CD4-positive, alpha-beta T cell treated with Interleukin-1 beta for 1 hour (primary cell): ENCODE measurements around the gene TBXAS1.
"Not testable (repeated sequence)": the region's sequence is repeated elsewhere in the genome, so short reads cannot be mapped to it uniquely, and the experiment has no call there.

ENCODE experiments used
- DNase-seq, 2 donors: peaks; one replicate each; pipeline ENCODE4 v3.0.0-alpha.2; 2020 to 2022

TBXAS1 gene

GRCh38 chr7:139893999-139894398, 64.9 kb downstream of the TBXAS1 start:
- DNase-seq: no peak

GRCh38 chr7:139895141-139895829, 66.2 kb downstream of the TBXAS1 start:
- no peak for DNase-seq

GRCh38 chr7:139896288-139896687, 67.2 kb downstream of the TBXAS1 start:
- no peak for DNase-seq

- no peak for DNase-seq
Measured at GRCh38 chr7:139896831-139897230, 67.8 kb downstream of the TBXAS1 start.

- DNase-seq: no peak
Measured at GRCh38 chr7:139897422-139898090, 68.5 kb downstream of the TBXAS1 start.

- DNase-seq: no peak
Measured at GRCh38 chr7:139898483-139898882, 69.4 kb downstream of the TBXAS1 start.

GRCh38 chr7:139899328-139899955, 70.4 kb downstream of the TBXAS1 start:
- DNase-seq: no peak

GRCh38 chr7:139900326-139900725, 71.3 kb downstream of the TBXAS1 start:
- DNase-seq: no peak

- peak in 1 of 2 donors; percentile 38 for DNase-seq
Measured at GRCh38 chr7:139901056-139901795, 72.2 kb downstream of the TBXAS1 start.

GRCh38 chr7:139901901-139902300, 72.8 kb downstream of the TBXAS1 start:
- no peak for DNase-seq

GRCh38 chr7:139902436-139903102, 73.5 kb downstream of the TBXAS1 start:
- DNase-seq: no peak

- DNase-seq: not testable (repeated sequence)
Measured at GRCh38 chr7:139903103-139903477, 74.0 kb downstream of the TBXAS1 start.

- no peak for DNase-seq
Measured at GRCh38 chr7:139906879-139907278, 77.8 kb downstream of the TBXAS1 start.

- no peak for DNase-seq
Measured at GRCh38 chr7:139908792-139909191, 79.7 kb downstream of the TBXAS1 start.

GRCh38 chr7:139909379-139910050, 80.5 kb downstream of the TBXAS1 start:
- no peak for DNase-seq

- no peak for DNase-seq
Measured at GRCh38 chr7:139913021-139913844, 84.2 kb downstream of the TBXAS1 start.

GRCh38 chr7:139913845-139914135, 84.7 kb downstream of the TBXAS1 start:
- DNase-seq: no peak

GRCh38 chr7:139914306-139915267, 85.5 kb downstream of the TBXAS1 start:
- DNase-seq: no peak

- no peak for DNase-seq
Measured at GRCh38 chr7:139915268-139915863, 86.3 kb downstream of the TBXAS1 start.
